Lower lobe of right lung (tissue), 2 donors: ENCODE results near the gene CD4. TPM values are rescaled to one million over a fixed set of nuclear protein-coding genes. Genes with fewer than 3 reads are reported as not detected.

Source experiments
- ATAC-seq, 2 donors: fragments of 200-7000 bp; cut with Tn5 transposase; one replicate each; pipeline ENCODE4 v1.9.1; 2020 to 2022; ENCODE audit warnings: mild to moderate bottlenecking in 2 of 2, moderate library complexity in 2 of 2
- DNase-seq: peaks from one replicate; pipeline ENCODE4 v3.0.0-alpha.2; 2020
- H3K27ac ChIP-seq: fragments of 200-600 bp; one replicate; pipeline ENCODE4 v1.8.0; 2022
- H3K27me3 ChIP-seq: fragments of 200-600 bp; one replicate; pipeline ENCODE4 v1.8.0; 2022; ENCODE audit warnings: low read depth
- H3K36me3 ChIP-seq: fragments of 200-600 bp; one replicate; pipeline ENCODE4 v1.8.0; 2022; ENCODE audit warnings: mild to moderate bottlenecking
- H3K4me1 ChIP-seq: fragments of 200-600 bp; one replicate; pipeline ENCODE4 v1.8.0; 2022
- H3K4me3 ChIP-seq: fragments of 200-600 bp; one replicate; pipeline ENCODE4 v1.8.0; 2022; ENCODE audit warnings: mild to moderate bottlenecking
- H3K9me3 ChIP-seq: fragments of 200-600 bp; one replicate; pipeline ENCODE4 v1.8.0; 2022
- CTCF ChIP-seq: fragments of 200-600 bp; IDR thresholded peaks from one replicate; pipeline ENCODE4 v1.8.0; 2022; ENCODE audit warnings: antibody characterized with exemption, mild to moderate bottlenecking
- intact Hi-C: fragments of 100-400 bp; cut with DNase I; formaldehyde crosslinking; loops from one replicate; pipeline ENCODE4 v1.11.0; 2022
- total RNA-seq: library from RNA; stranded (reverse); fragmentation: NEBNext Ultra II Directional; extraction: Animal tissue kit (Norgen Biotek cat#: 25700); gene quantifications from one replicate; pipeline ENCODE4 v1.2.1, GENCODE V29; 2021
- donor health status: DM: no; HTN: yes; CAD: no; lungs with severe emphysema.

The CD4 gene
- total RNA-seq, 1 donor from 2014 or later: 80.3 TPM

- intact Hi-C loops: no loop called here
- Histone ChIP-seq H3K4me1 (peaks cover 5% of the 10 kb centered on the region), H3K9me3 (no peaks in the 10 kb centered on the region), H3K27me3 (no peaks in the 10 kb centered on the region), H3K27ac (no peak overlapping the region), H3K4me3 (no peak overlapping the region), H3K36me3 (peaks cover 9% of the 10 kb centered on the region)
- DNase-seq (no peak), ATAC-seq (no peak)
- no peak for TF ChIP-seq CTCF
Measured at GRCh38 chr12:6846316-6846869, 57.1 kb downstream of the CD4 start.

- Histone ChIP-seq H3K27ac (no peak overlapping the region), H3K27me3 (no peaks in the 10 kb centered on the region), H3K4me3 (no peak overlapping the region), H3K36me3 (peaks cover 9% of the 10 kb centered on the region), H3K9me3 (no peaks in the 10 kb centered on the region), H3K4me1 (peaks cover 5% of the 10 kb centered on the region)
- no peak for DNase-seq
- TF ChIP-seq CTCF: no peak
- no peak for ATAC-seq
- intact Hi-C loops: no loop called here
Measured at GRCh38 chr12:6847676-6848075, 58.3 kb downstream of the CD4 start.

- intact Hi-C loops: no loop called here
- Histone ChIP-seq H3K9me3 (no peaks in the 10 kb centered on the region), H3K4me1 (peaks cover 12% of the 10 kb centered on the region), H3K4me3 (no peak overlapping the region), H3K36me3 (peaks cover 4% of the 10 kb centered on the region), H3K27ac (no peak overlapping the region), H3K27me3 (no peaks in the 10 kb centered on the region)
- ATAC-seq: no peak
- TF ChIP-seq CTCF: no peak
- DNase-seq: no peak
Measured at GRCh38 chr12:6849427-6849826, 60.1 kb downstream of the CD4 start.

GRCh38 chr12:6849976-6850560 is 60.7 kb downstream of the CD4 start:
- TF ChIP-seq CTCF: no peak
- intact Hi-C loops: no loop called here
- Histone ChIP-seq H3K4me3 (no peak overlapping the region), H3K27ac (no peak overlapping the region), H3K4me1 (peaks cover 12% of the 10 kb centered on the region), H3K27me3 (no peaks in the 10 kb centered on the region), H3K36me3 (peaks cover under 1% of the 10 kb centered on the region), H3K9me3 (no peaks in the 10 kb centered on the region)
- no peak for DNase-seq
- no peak for ATAC-seq

- H3K9me3 ChIP-seq: no peaks in the 10 kb centered on the region
- peaks cover 12% of the 10 kb centered on the region for H3K4me1 ChIP-seq
- ATAC-seq (no peak), DNase-seq (no peak)
- no peak overlapping the region for H3K27ac ChIP-seq
- H3K4me3 ChIP-seq: peak overlapping the region; percentile 86
- H3K27me3 ChIP-seq: no peaks in the 10 kb centered on the region
- peaks cover 8% of the 10 kb centered on the region for H3K36me3 ChIP-seq
- TF ChIP-seq CTCF: no peak
- intact Hi-C loops: no loop called here
Measured at GRCh38 chr12:6850796-6851152, 61.4 kb downstream of the CD4 start.
